GM12865 (cell line): ENCODE data around the gene TCF7L2.

Experiments used
- DNase-seq: peaks from one replicate; pipeline ENCODE4 v3.0.0; 2010; ENCODE audit warnings: low read depth
- H3K4me3 ChIP-seq: 2 replicates; pipeline ENCODE4 v1.5.1; 2011; ENCODE audit warnings: mild to moderate bottlenecking, low read depth, low read length, control low read depth
- TF ChIP-seq, protein P1 (sequence below): IDR thresholded peaks from 2 replicates; pipeline ENCODE4 v1.5.1; 2011; ENCODE audit warnings: low read length, control low read depth, low read depth, inconsistent platforms; ENCODE audit not compliant: insufficient read depth; ENCODE audit errors: missing control alignments

Gene TCF7L2

DNA sequence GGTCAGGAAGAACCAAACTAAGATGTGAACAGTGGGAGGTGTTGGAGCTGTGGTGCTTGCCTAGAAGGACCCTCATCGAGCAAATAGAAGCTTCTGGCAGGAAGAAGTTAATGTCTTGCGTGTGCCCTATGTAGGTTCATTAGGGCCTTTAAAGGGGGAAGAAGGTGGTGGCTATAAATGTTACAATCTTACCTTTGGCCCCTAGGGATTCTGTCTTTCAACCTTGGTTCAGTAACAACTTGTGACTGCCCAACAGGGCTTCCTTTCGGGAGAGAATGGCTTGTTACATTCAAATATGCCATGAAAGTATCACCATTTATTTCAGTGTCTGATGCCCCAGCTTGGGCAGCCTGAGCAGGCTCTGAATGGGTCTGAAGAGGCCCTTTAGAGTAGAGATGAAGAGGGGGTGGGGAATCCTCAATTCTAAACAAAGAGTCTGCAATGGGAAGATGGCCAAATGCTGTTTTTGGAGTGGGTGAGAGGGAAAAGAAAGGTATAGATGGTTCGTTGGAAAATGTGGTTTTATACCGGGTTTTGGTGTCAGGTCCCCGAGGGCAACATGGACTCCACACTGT, 108.0 kb downstream of the TCF7L2 start:
- no peak overlapping the region for H3K4me3 ChIP-seq
- TF ChIP-seq, protein P1, sequence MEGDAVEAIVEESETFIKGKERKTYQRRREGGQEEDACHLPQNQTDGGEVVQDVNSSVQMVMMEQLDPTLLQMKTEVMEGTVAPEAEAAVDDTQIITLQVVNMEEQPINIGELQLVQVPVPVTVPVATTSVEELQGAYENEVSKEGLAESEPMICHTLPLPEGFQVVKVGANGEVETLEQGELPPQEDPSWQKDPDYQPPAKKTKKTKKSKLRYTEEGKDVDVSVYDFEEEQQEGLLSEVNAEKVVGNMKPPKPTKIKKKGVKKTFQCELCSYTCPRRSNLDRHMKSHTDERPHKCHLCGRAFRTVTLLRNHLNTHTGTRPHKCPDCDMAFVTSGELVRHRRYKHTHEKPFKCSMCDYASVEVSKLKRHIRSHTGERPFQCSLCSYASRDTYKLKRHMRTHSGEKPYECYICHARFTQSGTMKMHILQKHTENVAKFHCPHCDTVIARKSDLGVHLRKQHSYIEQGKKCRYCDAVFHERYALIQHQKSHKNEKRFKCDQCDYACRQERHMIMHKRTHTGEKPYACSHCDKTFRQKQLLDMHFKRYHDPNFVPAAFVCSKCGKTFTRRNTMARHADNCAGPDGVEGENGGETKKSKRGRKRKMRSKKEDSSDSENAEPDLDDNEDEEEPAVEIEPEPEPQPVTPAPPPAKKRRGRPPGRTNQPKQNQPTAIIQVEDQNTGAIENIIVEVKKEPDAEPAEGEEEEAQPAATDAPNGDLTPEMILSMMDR = no peak
- no peak for DNase-seq

DNA sequence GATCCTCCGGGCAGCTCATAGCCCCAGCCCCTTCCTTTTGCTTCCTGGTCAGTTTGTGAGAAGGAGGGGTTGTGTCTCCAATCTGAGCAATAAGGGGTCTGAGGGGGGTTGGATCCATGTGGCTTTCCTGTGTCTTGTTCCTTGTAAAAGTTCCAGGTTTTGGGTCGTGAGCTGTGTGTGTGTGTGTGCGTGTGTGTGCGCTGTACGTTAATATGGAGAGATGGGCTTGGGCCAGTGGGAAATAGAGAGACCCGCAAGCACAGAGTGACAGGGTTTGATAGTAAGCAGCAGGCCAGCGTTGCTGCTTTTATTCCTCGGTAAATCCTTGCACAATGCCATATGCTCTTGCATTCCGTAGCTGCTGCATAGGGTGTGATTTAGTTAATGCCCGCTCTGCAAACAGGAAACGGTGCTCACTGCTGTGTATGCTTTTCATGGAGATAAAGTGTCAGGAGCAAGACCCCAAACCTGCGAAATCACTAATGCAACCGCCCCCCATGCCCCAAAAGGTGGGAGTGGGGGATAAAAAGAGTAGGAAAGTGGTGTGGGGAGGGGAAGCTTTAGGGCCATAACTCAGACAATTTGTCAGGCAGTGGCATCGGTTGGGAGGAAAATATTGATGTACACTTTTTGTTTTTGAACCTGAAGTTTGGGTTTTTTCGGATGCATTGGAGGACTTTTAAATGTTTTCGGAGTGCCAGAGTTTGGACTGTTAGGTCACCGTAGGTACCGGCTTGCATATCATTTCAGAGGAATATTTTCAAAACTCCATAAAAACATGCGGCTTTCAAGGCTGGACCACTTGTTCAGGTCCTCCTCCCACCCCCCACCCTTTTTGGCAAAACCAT, 108.7 kb downstream of the TCF7L2 start:
- H3K4me3 ChIP-seq = no peak overlapping the region

DNA sequence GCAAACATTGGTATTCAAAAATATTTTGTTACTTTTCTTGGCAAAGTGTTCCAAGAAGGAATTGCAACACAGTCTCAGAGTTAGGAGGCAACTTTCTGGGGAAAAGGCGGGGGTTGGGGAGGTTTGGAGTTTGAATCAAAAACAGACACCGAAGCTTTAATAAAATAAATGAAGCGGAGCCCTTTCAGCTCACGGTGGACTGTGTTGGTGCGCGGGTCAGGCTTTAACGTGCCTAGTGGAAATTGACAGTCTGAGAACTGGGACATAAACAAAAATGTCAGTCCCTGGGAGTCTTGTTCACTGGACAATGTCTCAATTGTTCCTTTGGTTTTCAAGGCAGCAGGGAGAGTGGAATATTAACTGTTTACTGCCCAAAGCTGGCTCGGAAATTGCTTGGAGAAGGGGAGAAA, 109.3 kb downstream of the TCF7L2 start:
- TF ChIP-seq, protein P1 = no peak
- no peak for DNase-seq
- H3K4me3 ChIP-seq = no peak overlapping the region

More for the DNA sequence above, 108.7 kb downstream of the TCF7L2 start:
- DNase-seq = no peak
- TF ChIP-seq, protein P1 = no peak

DNA sequence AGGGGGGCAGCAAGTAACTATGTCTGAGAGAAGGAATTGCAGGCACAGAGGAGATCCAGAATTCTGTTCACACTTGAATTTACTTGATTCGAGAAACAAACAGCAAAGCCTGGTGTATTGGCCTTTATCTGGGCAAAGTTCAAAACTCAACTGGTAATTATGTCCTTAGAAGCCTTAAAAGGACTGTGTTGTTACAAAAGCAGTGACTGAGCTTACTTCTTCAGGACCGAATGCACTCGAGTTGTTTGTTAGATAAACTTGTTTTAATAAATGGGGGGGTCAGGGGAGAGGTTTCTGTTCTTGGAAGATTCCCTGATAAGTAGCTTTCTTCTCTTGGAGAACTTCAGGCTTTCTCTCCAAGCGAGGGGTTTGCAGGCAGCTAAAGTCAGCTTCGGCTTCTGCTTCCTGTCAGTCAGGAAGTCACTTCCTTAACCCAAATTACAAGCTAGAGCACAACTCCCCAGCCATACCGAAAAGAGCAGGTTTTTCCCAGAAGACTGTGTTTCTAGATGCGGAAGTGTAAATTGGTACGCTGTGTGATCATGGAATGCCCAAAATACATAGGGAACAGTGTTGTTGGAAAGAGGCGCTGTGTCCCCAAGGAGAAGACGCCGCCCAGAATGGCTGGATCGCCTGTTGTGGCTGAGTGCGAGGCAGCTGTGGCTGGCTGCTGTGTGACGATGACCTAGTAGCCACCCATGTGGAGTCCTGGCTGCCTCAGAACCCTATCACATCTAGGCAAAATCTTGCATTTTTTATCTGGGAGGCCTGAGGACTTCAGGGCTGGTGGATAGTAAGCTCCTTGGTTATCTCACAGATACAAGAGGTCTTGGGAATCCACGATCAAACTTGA, 110.4 kb downstream of the TCF7L2 start:
- DNase-seq = no peak
- no peak overlapping the region for H3K4me3 ChIP-seq
- TF ChIP-seq, protein P1 = no peak

DNA sequence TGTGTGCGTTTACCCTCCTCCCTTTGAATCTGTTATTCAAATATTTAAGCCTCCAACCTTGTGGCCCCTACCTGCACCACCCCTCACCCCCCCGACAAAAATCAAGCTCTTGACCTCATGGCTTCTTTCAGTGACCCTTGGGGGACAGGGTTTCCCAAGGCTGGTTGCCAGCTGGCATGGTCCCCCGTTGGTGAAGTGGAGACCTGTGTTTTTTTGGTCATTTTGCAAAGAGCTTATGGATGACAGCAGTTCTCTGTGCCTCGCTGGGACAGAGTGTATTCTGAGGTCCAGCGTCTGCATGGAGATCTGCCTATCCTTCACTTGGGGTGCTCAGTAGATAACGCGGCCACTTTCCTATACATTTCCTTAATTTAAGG, 111.0 kb downstream of the TCF7L2 start:
- DNase-seq = no peak
- TF ChIP-seq, protein P1 = no peak
- no peak overlapping the region for H3K4me3 ChIP-seq

DNA sequence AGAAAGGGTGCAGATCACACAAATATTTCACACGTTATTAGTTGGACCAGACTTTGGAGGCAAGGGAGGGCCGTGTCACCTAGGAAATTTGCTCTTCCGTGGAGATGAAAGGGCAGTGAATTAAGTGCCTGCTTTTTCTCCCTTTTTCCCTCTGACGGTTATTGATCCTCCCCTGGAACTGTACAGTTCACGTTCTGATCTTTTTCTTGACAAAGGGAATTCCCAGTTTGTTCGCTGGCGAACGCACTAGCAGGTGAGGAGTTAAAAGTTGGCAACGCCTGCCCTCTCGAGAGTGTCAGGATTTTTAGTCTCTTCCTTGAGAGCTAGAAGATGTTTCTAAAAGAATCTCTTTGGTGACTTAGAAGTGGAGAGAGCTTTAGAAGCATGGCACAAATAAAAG, 111.5 kb downstream of the TCF7L2 start:
- TF ChIP-seq, protein P1 = no peak

More for the DNA sequence above, 111.5 kb downstream of the TCF7L2 start:
- DNase-seq = no peak
- no peak overlapping the region for H3K4me3 ChIP-seq
